OCI-LY3 (cell line): Measurements from ENCODE around the gene ERICH2.

Source experiments
- H2AFZ ChIP-seq: fragments of 200-600, 300-600 bp; shearing (Covaris generic); 2 replicates; pipeline ENCODE4 v1.6.0; 2014; ENCODE audit warnings: antibody characterized with exemption, low read depth, low read length
- H3K27ac ChIP-seq: fragments of 200-600, 300-600 bp; sonication (generic); 2 replicates; pipeline ENCODE4 v1.5.1; 2014; ENCODE audit warnings: mild to moderate bottlenecking, low read length, moderate library complexity, mixed read lengths
- H3K27me3 ChIP-seq: fragments of 200-600, 300-600 bp; sonication (generic); 2 replicates; pipeline ENCODE4 v1.6.1; 2014; ENCODE audit warnings: low read depth, low read length, mixed read lengths
- H3K36me3 ChIP-seq: fragments of 200-600, 300-600 bp; sonication (generic); replicated peaks from 2 replicates; pipeline ENCODE3; 2014; ENCODE audit warnings: low read depth, low read length, mixed read lengths
- H3K4me1 ChIP-seq: fragments of 300-600, 200-600 bp; sonication (generic); 2 replicates; pipeline ENCODE4 v1.6.1; 2014; ENCODE audit warnings: low read length, mixed read lengths
- H3K4me2 ChIP-seq: fragments of 200-600, 300-600 bp; sonication (generic); 2 replicates; pipeline ENCODE4 v1.6.1; 2014; ENCODE audit warnings: low read length, mixed read lengths
- H3K4me3 ChIP-seq: fragments of 300-600, 200-600 bp; sonication (generic); 2 replicates; pipeline ENCODE4 v1.5.1; 2014; ENCODE audit warnings: antibody characterized with exemption, mild to moderate bottlenecking, low read length, moderate library complexity
- H3K79me2 ChIP-seq: fragments of 300-600, 200-600 bp; shearing (Covaris generic); 2 replicates; pipeline ENCODE4 v1.6.1; 2014; ENCODE audit warnings: mild to moderate bottlenecking, low read length, mixed read lengths
- H3K9ac ChIP-seq: fragments of 300-600, 200-600 bp; shearing (Covaris generic); 2 replicates; pipeline ENCODE4 v1.6.0; 2014; ENCODE audit warnings: mild to moderate bottlenecking, low read length, moderate library complexity
- H3K9me3 ChIP-seq: fragments of 200-600, 300-600 bp; shearing (Covaris generic); 2 replicates; pipeline ENCODE4 v1.6.1; 2014; ENCODE audit warnings: low read length, mixed read lengths; ENCODE audit not compliant: insufficient read depth
- H4K20me1 ChIP-seq: fragments of 200-600, 300-600 bp; sonication (generic); 2 replicates; pipeline ENCODE4 v1.6.1; 2016; ENCODE audit warnings: low read length, mixed read lengths; ENCODE audit not compliant: insufficient read depth
- EZH2phosphoT487 ChIP-seq: fragments of 200-600 bp; shearing (Covaris generic); IDR thresholded peaks from 2 replicates; pipeline ENCODE4 v1.6.1; 2018; ENCODE audit warnings: antibody characterized with exemption, mixed run types, low read depth
- TF ChIP-seq, protein P1 (sequence below): fragments of 200-600, 300-600 bp; sonication (generic); IDR thresholded peaks from 2 replicates; pipeline ENCODE4 v1.5.1; 2014; ENCODE audit warnings: antibody characterized with exemption, low read length, low read depth

The ERICH2 gene

GRCh38 chr2:170830166-170830565 lies 60.0 kb downstream of the ERICH2 start:
- Histone ChIP-seq H3K4me3 (no peak overlapping the region), H3K36me3 (no peaks in the 10 kb centered on the region), H3K4me1 (no peaks in the 10 kb centered on the region), H4K20me1 (no peaks in the 10 kb centered on the region), H3K9ac (no peak overlapping the region), H2AFZ (no peak overlapping the region), H3K79me2 (no peaks in the 10 kb centered on the region), H3K27ac (no peak overlapping the region), H3K4me2 (no peak overlapping the region), H3K27me3 (peaks cover 8% of the 10 kb centered on the region), H3K9me3 (no peaks in the 10 kb centered on the region)
- TF ChIP-seq EZH2phosphoT487: no peak
- TF ChIP-seq, protein P1, sequence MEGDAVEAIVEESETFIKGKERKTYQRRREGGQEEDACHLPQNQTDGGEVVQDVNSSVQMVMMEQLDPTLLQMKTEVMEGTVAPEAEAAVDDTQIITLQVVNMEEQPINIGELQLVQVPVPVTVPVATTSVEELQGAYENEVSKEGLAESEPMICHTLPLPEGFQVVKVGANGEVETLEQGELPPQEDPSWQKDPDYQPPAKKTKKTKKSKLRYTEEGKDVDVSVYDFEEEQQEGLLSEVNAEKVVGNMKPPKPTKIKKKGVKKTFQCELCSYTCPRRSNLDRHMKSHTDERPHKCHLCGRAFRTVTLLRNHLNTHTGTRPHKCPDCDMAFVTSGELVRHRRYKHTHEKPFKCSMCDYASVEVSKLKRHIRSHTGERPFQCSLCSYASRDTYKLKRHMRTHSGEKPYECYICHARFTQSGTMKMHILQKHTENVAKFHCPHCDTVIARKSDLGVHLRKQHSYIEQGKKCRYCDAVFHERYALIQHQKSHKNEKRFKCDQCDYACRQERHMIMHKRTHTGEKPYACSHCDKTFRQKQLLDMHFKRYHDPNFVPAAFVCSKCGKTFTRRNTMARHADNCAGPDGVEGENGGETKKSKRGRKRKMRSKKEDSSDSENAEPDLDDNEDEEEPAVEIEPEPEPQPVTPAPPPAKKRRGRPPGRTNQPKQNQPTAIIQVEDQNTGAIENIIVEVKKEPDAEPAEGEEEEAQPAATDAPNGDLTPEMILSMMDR: no peak

DNA sequence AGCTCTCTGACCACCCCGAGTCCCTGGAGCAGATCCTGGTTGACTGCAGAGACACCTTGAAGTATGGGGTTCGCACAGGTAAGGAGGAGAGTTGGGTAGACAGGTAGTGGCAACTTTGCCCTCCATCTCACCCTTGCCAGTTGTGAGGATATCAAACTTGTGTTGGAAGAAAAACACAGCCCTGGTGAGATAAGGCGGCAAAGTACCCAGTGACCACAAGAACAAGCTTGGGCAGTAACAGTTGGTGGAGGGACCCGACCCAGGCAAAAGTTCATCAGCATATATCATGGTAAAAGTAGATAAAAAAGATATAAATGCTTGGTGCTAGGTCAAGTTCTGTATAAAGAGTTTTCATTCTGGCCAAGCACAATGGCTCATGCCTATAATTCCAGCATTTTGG lies 60.9 kb downstream of the ERICH2 start:
- TF ChIP-seq, protein P1: no peak
- no peak for TF ChIP-seq EZH2phosphoT487
- H3K4me1 ChIP-seq: no peaks in the 10 kb centered on the region
- H2AFZ ChIP-seq: no peak overlapping the region
- H3K4me2 ChIP-seq: no peak overlapping the region
- peaks cover 9% of the 10 kb centered on the region for H3K27me3 ChIP-seq
- no peak overlapping the region for H3K27ac ChIP-seq
- H3K9me3 ChIP-seq: no peaks in the 10 kb centered on the region
- no peak overlapping the region for H3K9ac ChIP-seq
- no peak overlapping the region for H3K4me3 ChIP-seq
- no peaks in the 10 kb centered on the region for H3K79me2 ChIP-seq
- no peaks in the 10 kb centered on the region for H4K20me1 ChIP-seq
- no peaks in the 10 kb centered on the region for H3K36me3 ChIP-seq

- H3K9me3 ChIP-seq: no peaks in the 10 kb centered on the region
- no peak overlapping the region for H3K9ac ChIP-seq
- peaks cover 21% of the 10 kb centered on the region for H3K27me3 ChIP-seq
- H3K27ac ChIP-seq: no peak overlapping the region
- H3K4me1 ChIP-seq: no peaks in the 10 kb centered on the region
- no peak overlapping the region for H2AFZ ChIP-seq
- no peaks in the 10 kb centered on the region for H4K20me1 ChIP-seq
- TF ChIP-seq, protein P1: no peak
- TF ChIP-seq EZH2phosphoT487: no peak
- H3K36me3 ChIP-seq: no peaks in the 10 kb centered on the region
- H3K4me2 ChIP-seq: no peak overlapping the region
- no peak overlapping the region for H3K4me3 ChIP-seq
- no peaks in the 10 kb centered on the region for H3K79me2 ChIP-seq
These were observed 65.8 kb downstream of the ERICH2 start for GRCh38 chr2:170836027-170836426.

- no peak overlapping the region for H3K9ac ChIP-seq
- no peaks in the 10 kb centered on the region for H4K20me1 ChIP-seq
- no peak overlapping the region for H3K4me2 ChIP-seq
- H3K9me3 ChIP-seq: no peaks in the 10 kb centered on the region
- TF ChIP-seq, protein P1: no peak
- no peak for TF ChIP-seq EZH2phosphoT487
- no peaks in the 10 kb centered on the region for H3K79me2 ChIP-seq
- H2AFZ ChIP-seq: no peak overlapping the region
- no peaks in the 10 kb centered on the region for H3K36me3 ChIP-seq
- H3K4me3 ChIP-seq: no peak overlapping the region
- H3K27me3 ChIP-seq: peaks cover 21% of the 10 kb centered on the region
- H3K4me1 ChIP-seq: 0 out of 2 replicates have a peak, but pooled peaks cover 3% of the 10 kb centered on the region
- no peak overlapping the region for H3K27ac ChIP-seq
These were observed 70.6 kb downstream of the ERICH2 start for GRCh38 chr2:170840717-170841210.
